ENCODE results near the gene PARD6B. TPM values are rescaled to one million over a fixed set of nuclear protein-coding genes. Genes with fewer than 3 reads are reported as not detected.

The PARD6B gene
- total RNA-seq, 1 experiment from 2014 or later: 153 TPM

- H3K4me1 Mint-ChIP-seq (ENCODE audit: low read depth, unreplicated experiment): peaks cover 20% of the 10 kb centered on the region
- no peaks in the 10 kb centered on the region for H3K9me3 Mint-ChIP-seq (ENCODE audit: unreplicated experiment)
- ChIA-PET CTCF (interaction anchor here (0.6 to 3.0 kb wide), 6 partner anchors 10 to 238 kb away, joined by 3 to 14 read pairs (median 4); no protein-coding TSS in a partner anchor), POLR2A (interaction anchor here (0.5 kb wide), 2 partner anchors 13 to 28 kb away, joined by 3 to 11 read pairs; no protein-coding TSS in a partner anchor)
- H3K27me3 Mint-ChIP-seq (ENCODE audit: insufficient read depth, unreplicated experiment): no peaks in the 10 kb centered on the region
- Histone ChIP-seq H3K4me3 (ENCODE audit: low read depth, low read length) (no peak within 1 kb of the TSS), H3K4me1 (peaks cover 28% of the 10 kb centered on the region), H3K27me3 (replicated peaks; ENCODE audit: control insufficient read depth, insufficient read depth, low read length) (no peaks in the 10 kb centered on the region), H3K9me3 (no peaks in the 10 kb centered on the region), H3K36me3 (ENCODE audit: control insufficient read depth, insufficient read depth, low read length) (no peaks in the 10 kb centered on the region)
- no TSS peak for BruUV-seq (replicated peaks)
- no peak for DNase-seq
- no peak within 1 kb of the TSS for H3K4me3 Mint-ChIP-seq (ENCODE audit: unreplicated experiment)
- H3K36me3 Mint-ChIP-seq (ENCODE audit: insufficient read depth, unreplicated experiment): no peaks in the 10 kb centered on the region
- no peak for TF ChIP-seq CTCF (IDR thresholded peaks at IDR 0.05; ENCODE audit: insufficient read depth in 1 of 2, low read depth in 1 of 2, low read length in 1 of 2, severe bottlenecking in 1 of 2, unreplicated experiment in 1 of 2)
- intact Hi-C loops (cut with micrococcal nuclease; ENCODE audit: unreplicated experiment): no loop called here
- H3K27ac Mint-ChIP-seq (ENCODE audit: unreplicated experiment): no peak within 1 kb of the TSS
Observed at GRCh38 chr20:50690650-50691572, 40.5 kb upstream of the PARD6B start, which contains the start of gene RIPOR3. Gene RIPOR3, minus strand, starts transcription at chr20:50691542. Its CDS starts 414 bp downstream, at chr20:50691128.

GRCh38 chr20:50691573-50692551 is 39.5 kb upstream of the PARD6B start:
- no peak for TF ChIP-seq CTCF (IDR thresholded peaks at IDR 0.05; ENCODE audit: insufficient read depth in 1 of 2, low read depth in 1 of 2, low read length in 1 of 2, severe bottlenecking in 1 of 2, unreplicated experiment in 1 of 2)
- Histone ChIP-seq H3K4me1 (peaks cover 28% of the 10 kb centered on the region), H3K9me3 (no peaks in the 10 kb centered on the region), H3K27me3 (replicated peaks; ENCODE audit: control insufficient read depth, insufficient read depth, low read length) (no peaks in the 10 kb centered on the region), H3K4me3 (ENCODE audit: low read depth, low read length) (no peak overlapping the region), H3K36me3 (ENCODE audit: control insufficient read depth, insufficient read depth, low read length) (no peaks in the 10 kb centered on the region)
- no peak for DNase-seq
- no TSS peak for BruUV-seq (replicated peaks)
- no peaks in the 10 kb centered on the region for H3K9me3 Mint-ChIP-seq (ENCODE audit: unreplicated experiment)
- intact Hi-C loops (cut with micrococcal nuclease; ENCODE audit: unreplicated experiment): no loop called here
- CTCF ChIA-PET: interaction anchor here (0.6 to 3.0 kb wide), 6 partner anchors 9 to 237 kb away, joined by 3 to 14 read pairs (median 4); no protein-coding TSS in a partner anchor
- no peaks in the 10 kb centered on the region for H3K27me3 Mint-ChIP-seq (ENCODE audit: insufficient read depth, unreplicated experiment)
- no peaks in the 10 kb centered on the region for H3K36me3 Mint-ChIP-seq (ENCODE audit: insufficient read depth, unreplicated experiment)
- H3K4me1 Mint-ChIP-seq (ENCODE audit: low read depth, unreplicated experiment): peaks cover 20% of the 10 kb centered on the region
- H3K4me3 Mint-ChIP-seq (ENCODE audit: unreplicated experiment): no peak overlapping the region
- H3K27ac Mint-ChIP-seq (ENCODE audit: unreplicated experiment): no peak overlapping the region
- POLR2A ChIA-PET: interaction anchor here (0.5 to 0.6 kb wide), 2 partner anchors 14 to 15 kb away, joined by 9 to 11 read pairs; no protein-coding TSS in a partner anchor
